K562 (cell line): ENCODE measurements around the gene HDAC7. TPM values are rescaled to one million over a fixed set of nuclear protein-coding genes. Genes with fewer than 3 reads are reported as not detected.

ENCODE experiments used
- C11orf30 ChIP-seq: fragments of 450-650 bp; IDR thresholded peaks from 2 replicates; pipeline ENCODE4 v1.6.1; 2016; ENCODE audit warnings: low read depth, mild to moderate bottlenecking
- CBFB ChIP-seq: sonication (generic); formaldehyde crosslinking; IDR thresholded peaks from 2 replicates; pipeline ENCODE4 v1.4.0; 2020; ENCODE audit warnings: mild to moderate bottlenecking, missing genetic modification reagents
- CHD2 ChIP-seq: IDR thresholded peaks from 2 replicates; pipeline ENCODE4 v1.6.1; 2011; ENCODE audit warnings: low read depth, low read length
- FOXK2 ChIP-seq, 2 experiments: fragments of 450-650 bp; IDR thresholded peaks in 1 of 2; conservative IDR thresholded peaks in 1 of 2; 2 replicates each; pipeline ENCODE4 v1.6.1; 2016; ENCODE audit warnings: low read depth in 2 of 2, mild to moderate bottlenecking in 1 of 2
- HDAC8 ChIP-seq: fragments of 450-650 bp; IDR thresholded peaks from 2 replicates; pipeline ENCODE4 v1.6.1; 2016; ENCODE audit warnings: mild to moderate bottlenecking, missing genetic modification characterization, moderate library complexity, missing compliant biosample characterization
- HOMEZ ChIP-seq: fragments of 250-450 bp; sonication (Bioruptor Pico); IDR thresholded peaks from 2 replicates; pipeline ENCODE4 v1.4.0; 2020; ENCODE audit warnings: mild to moderate bottlenecking, moderate library complexity
- ID3 ChIP-seq, 2 experiments: fragments of 250-450 bp in 1 of 2; fragments of 450-650 bp in 1 of 2; sonication (Bioruptor Pico) in 1 of 2; IDR thresholded peaks; 2 replicates each; pipeline versions ENCODE4 v1.6.1 to v1.8.0; 2016 to 2021; ENCODE audit warnings: mild to moderate bottlenecking in 2 of 2, moderate library complexity in 2 of 2, missing compliant biosample characterization in 1 of 2, missing genetic modification characterization in 1 of 2
- MBD1 ChIP-seq: fragments of 250-450 bp; sonication (Bioruptor Pico); IDR thresholded peaks from 2 replicates; pipeline ENCODE4 v1.8.0; 2022; ENCODE audit warnings: inconsistent platforms
- MCM3 ChIP-seq: fragments of 450-650 bp; IDR thresholded peaks from 2 replicates; pipeline ENCODE4 v1.6.1; 2016
- MITF ChIP-seq: IDR thresholded peaks from 2 replicates; pipeline ENCODE4 v1.6.1; 2014; ENCODE audit warnings: antibody characterized with exemption
- MTF1 ChIP-seq: fragments of 250-450 bp; sonication (Bioruptor Pico); IDR thresholded peaks from 2 replicates; pipeline ENCODE4 v1.9.0; 2021; ENCODE audit warnings: moderate library complexity, mild to moderate bottlenecking, inconsistent platforms, borderline replicate concordance
- NFE2 ChIP-seq: IDR thresholded peaks from 2 replicates; pipeline ENCODE4 v1.6.1; 2014; ENCODE audit warnings: antibody characterized with exemption, low read depth
- NFYB ChIP-seq: IDR thresholded peaks from 2 replicates; pipeline ENCODE4 v1.6.1; 2011; ENCODE audit warnings: mild to moderate bottlenecking, moderate library complexity; ENCODE audit not compliant: insufficient read length; ENCODE audit errors: extremely low read depth
- PYGO2 ChIP-seq: fragments of 450-650 bp; IDR thresholded peaks from 2 replicates; pipeline ENCODE4 v1.6.1; 2016; ENCODE audit warnings: mild to moderate bottlenecking, missing genetic modification characterization, moderate library complexity, missing compliant biosample characterization
- SAFB2 ChIP-seq: fragments of 200-400 bp; formaldehyde crosslinking; IDR thresholded peaks from 2 replicates; pipeline ENCODE4 v1.6.1; 2018; ENCODE audit warnings: borderline replicate concordance, low read length, low read depth, moderate library complexity; ENCODE audit not compliant: severe bottlenecking
- SMARCE1 ChIP-seq: fragments of 450-650 bp; IDR thresholded peaks from 2 replicates; pipeline ENCODE4 v1.7.1; 2016; ENCODE audit warnings: mild to moderate bottlenecking
- TCF7 ChIP-seq: sonication (generic); IDR thresholded peaks from 2 replicates; pipeline ENCODE4 v1.6.1; 2016; ENCODE audit warnings: antibody characterized with exemption, borderline replicate concordance
- U2AF2 ChIP-seq: fragments of 200-400 bp; formaldehyde crosslinking; optimal IDR thresholded peaks from 2 replicates; pipeline ENCODE3; 2017; ENCODE audit warnings: low read depth, mild to moderate bottlenecking, low read length
- ZBTB17 ChIP-seq: fragments of 450-650 bp; formaldehyde crosslinking; IDR thresholded peaks from 2 replicates; pipeline ENCODE4 v1.4.0; 2020; ENCODE audit warnings: mild to moderate bottlenecking
- ZNF140 ChIP-seq: fragments of 250-450 bp; sonication (Bioruptor Pico); IDR thresholded peaks from 2 replicates; pipeline ENCODE4 v1.8.0; 2021; ENCODE audit warnings: moderate library complexity, mild to moderate bottlenecking, inconsistent platforms
- ZNF253 ChIP-seq: fragments of 250-450 bp; sonication (Bioruptor Pico); conservative IDR thresholded peaks from 2 replicates; pipeline ENCODE4 v1.6.1; 2021; ENCODE audit warnings: mild to moderate bottlenecking
- ZNF511 ChIP-seq: sonication (generic); formaldehyde crosslinking; IDR thresholded peaks from 2 replicates; pipeline ENCODE4 v1.8.0; 2022; ENCODE audit warnings: mild to moderate bottlenecking, missing genetic modification reagents
- ZNF75A ChIP-seq: fragments of 450-650 bp; formaldehyde crosslinking; IDR thresholded peaks from 2 replicates; pipeline ENCODE4 v1.4.0; 2020; ENCODE audit warnings: mild to moderate bottlenecking
- polyA plus RNA-seq, 8 experiments: library from polyadenylated mRNA; depleted of rRNA in 4 of 8; stranded (reverse) in 5 of 8; unstranded in 3 of 8; fragments of >200 nt; fragmentation: Nextera tagmentation in 2 of 8; fragmentation: Illumina TruSeq in 1 of 8; extraction: Ambion mirVana in 2 of 8; extraction: Trizol in 1 of 8; gene quantifications; 2 replicates each; pipeline versions ENCODE4 v1.2.1 to v1.2.3, GENCODE V29; 2011 to 2014; ENCODE audit warnings: inconsistent platforms in 1 of 8, missing spikeins in 1 of 8
- total RNA-seq, 7 experiments: library from RNA; depleted of rRNA in 6 of 7; stranded (reverse); fragments of >200 nt in 6 of 7; fragmentation: Illumina TruSeq in 2 of 7; extraction: Trizol in 2 of 7; gene quantifications; 2 replicates each; pipeline versions ENCODE4 v1.2.1 to v1.2.3, GENCODE V29; 2011 to 2021; ENCODE audit warnings: low replicate concordance in 1 of 7

The HDAC7 gene
- total and polyA plus RNA-seq, 9 of the 15 experiments (the other 6 are each of a cell fraction or from before 2014, with no cell fraction given) = 2.5 to 129 (median 31.1) TPM

GRCh38 chr12:47777741-47778558, 41.8 kb downstream of the HDAC7 start (continued):
- TF ChIP-seq ZBTB17 (CRISPR knock-in tag) (no peak), NFYB (no peak), CBFB (CRISPR knock-in tag) (no peak), ID3 (CRISPR knock-in tag; IDR thresholded peaks at IDR 0.05) (no peak), ID3 (tag; IDR thresholded peaks at IDR 0.05) (no peak), ZNF253 (CRISPR knock-in tag) (no peak), MTF1 (CRISPR knock-in tag) (no peak), CHD2 (0 out of 2 replicates have a peak, but pooled peaks have one; percentile 18), TCF7 (no peak), NFE2 (peak; percentile 45; the same call in 1 of the 2 replicates), SAFB2 (no peak), C11orf30 (no peak), SMARCE1 (peak; percentile 91), ZNF75A (CRISPR knock-in tag) (no peak), ZNF511 (CRISPR knock-in tag) (no peak), MBD1 (CRISPR knock-in tag) (no peak), HOMEZ (CRISPR knock-in tag) (no peak), ZNF140 (CRISPR knock-in tag) (no peak), PYGO2 (tag) (peak; percentile 48; the same call in 1 of the 2 replicates), FOXK2 (conservative IDR thresholded peaks at IDR 0.05 in 1 of 2, IDR thresholded peaks at IDR 0.05 in 1 of 2; ENCODE audit: low read depth in 2 of 2) (peak; percentile 19 to 42; a peak in 2 of 4 replicates), U2AF2 (no peak), MITF (0 out of 2 replicates have a peak, but pooled peaks have one; percentile 10), MCM3 (no peak), HDAC8 (tag) (no peak)
